Measurements from ENCODE around the gene MYLK.

MYLK gene

DNA sequence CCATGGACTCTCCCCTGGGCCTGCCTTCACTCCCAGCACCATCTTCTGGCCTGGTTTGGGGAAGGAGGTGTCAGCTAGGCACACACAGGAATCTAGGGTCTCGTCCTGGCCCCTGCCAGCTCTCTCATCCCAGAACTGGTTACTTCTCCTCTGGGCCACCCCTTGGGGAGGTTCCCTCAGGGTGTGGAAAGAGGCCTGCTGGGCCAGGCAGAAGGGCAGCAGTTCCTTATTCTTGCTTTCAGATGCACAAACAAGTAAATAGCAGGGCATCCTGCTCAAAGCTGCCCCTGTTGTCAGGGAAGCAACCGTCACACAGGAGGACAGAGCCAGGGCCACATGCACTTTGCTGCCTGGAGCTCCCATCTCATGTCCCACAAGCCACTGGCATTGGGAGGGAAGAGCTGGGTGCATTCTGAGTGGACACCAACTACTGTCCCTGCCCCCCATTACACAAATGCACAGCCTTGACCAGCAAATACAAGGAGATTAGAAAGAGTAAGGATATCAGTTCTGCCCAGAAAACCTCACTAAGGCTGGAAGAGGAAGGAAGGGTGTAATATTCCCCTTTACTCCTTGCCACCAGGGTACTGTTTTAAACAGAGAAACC is 190.4 kb downstream of the MYLK start:
- DNase-seq, result no peak

DNA sequence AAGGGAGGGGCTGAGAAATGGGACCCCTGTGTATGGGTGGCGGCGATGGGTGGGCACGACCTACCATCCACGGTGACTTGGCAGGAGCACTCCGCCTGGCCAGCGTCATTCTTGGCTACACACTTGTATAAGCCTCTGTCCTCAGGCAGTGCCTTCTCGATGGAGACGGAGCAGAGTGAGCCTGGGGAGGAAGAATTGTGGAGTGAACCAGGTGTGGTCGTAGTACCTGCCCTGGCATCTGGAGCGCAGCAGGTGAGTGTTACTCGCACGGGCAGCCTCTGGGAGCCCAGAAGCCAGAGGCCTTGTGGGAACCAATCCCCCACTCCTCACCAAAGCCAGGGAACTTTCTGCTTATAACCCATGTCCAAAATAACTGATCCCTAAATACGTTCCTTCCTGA is 191.5 kb downstream of the MYLK start:
- DNase-seq, result no peak

DNA sequence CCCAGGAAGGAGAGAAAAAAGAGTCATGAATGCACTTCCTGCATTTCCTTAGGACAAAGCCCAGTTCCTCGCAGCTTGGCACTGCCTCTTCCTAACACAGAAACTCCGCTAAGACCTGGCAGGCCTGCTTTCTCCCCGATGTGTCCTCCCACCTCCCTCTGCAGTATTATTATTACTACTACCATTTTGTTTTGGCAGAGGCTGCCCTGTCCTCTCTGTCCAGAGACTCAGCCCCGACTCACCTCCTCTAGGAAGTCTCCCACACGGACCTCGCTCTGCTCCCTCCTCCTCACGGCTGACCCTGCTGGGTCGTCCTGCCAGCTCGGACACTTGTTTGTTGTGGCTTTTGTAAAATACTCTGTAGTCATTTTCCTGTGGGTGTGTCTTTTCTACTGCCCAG is 192.1 kb downstream of the MYLK start:
- DNase-seq, result no peak

DNA sequence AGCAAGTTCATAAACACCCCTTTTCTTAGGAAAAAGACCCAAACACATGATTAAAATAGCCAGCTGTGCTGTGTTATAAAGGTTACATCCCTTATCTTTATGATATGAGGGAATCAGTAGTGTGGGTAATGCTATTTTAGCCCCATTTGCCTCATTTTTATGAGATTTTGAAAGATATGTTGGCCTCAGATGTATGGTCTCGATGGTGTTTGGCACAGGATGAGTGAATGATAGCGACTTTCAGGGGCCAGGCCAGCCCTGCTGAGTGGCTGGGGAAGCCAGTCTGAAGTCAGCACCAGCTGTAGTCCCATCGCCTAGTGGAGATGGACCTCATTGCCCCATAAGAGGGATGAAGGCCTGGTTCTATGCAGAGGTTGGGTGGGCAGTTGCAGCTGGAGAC is 194.3 kb downstream of the MYLK start:
- DNase-seq, result no peak

DNA sequence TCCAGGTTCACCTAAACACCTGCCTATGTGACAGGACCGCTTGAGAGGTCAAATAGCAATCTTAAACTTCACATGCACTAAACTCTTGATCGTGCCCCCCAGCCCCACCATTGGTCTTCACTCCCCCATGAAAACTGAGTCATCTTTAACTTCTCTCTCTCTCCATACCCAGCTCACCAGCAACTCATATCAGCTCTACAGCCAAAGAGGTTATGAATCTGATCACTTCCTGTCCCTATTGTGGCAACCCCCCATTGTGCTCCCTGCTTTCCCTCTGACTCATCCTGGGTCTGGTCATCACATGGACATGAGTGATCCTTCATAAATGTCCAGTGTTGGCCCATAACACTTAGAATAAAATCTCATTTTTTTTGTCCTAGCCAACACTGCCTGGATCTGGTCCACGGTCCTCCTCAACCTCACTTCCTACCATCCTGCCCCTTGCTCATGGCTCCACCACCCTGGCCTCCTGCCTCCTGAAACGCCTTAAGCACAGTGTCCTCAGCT is 195.8 kb downstream of the MYLK start:
- DNase-seq, result no peak

DNA sequence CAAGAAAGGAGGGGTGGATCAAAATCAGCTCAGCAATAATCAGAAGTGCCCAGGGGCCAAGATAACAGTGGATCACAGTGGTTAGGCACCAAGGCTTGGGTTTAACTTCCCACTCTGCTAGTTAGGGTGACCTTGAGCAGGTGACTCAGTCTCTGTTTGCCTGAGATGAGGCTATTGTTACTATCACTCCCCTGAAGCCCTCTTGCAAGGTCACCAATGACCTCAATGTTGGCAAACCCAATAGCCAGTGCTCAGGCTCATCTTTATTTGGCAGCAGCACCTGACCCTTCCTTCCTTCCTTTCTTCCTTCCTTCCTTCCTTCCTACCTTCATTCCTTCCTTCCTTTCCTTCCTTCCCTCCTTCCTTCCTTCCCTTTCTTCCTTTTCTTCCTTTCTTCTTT is 196.8 kb downstream of the MYLK start:
- no peak for DNase-seq

DNA sequence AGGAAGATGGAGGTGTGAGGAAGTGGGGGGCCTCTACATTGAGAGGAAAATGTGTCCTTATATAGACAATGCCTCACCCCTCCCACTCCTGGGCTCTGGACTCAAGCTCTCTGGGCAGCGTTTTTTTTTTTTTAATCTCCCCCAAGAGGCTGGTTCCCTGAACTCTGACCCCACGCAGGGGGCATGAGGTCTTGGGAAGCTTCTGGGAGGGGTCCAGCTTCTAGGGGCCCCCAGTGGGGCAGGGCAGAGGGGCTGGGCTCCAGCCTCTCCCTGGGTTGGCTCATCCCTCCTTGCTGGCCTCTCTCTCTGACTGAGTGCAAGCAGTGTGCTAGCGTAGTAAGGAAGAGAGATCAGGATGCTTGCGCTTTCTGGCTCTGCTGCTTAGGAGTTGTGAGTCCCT is 197.9 kb downstream of the MYLK start:
- DNase-seq, result no peak

DNA sequence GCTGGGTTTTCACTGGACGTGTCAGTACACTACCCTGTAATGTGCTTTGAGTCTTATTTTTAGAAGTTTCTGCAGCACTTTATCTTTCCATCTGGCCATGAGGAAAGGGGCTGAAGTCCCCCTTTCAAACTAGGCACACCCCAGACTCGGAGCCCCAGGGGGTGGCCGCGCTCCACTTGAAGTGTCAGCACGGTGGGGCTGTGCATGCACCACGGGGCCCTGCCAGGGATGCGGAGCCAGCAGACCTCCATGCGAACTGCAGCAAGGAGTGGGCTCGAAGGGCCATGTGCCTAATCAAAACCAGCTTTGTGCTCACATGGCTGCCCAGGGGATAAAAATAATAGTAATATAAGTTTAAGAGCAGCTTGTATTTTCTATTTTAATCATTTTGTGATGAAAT is 198.4 kb downstream of the MYLK start:
- no peak for DNase-seq

DNA sequence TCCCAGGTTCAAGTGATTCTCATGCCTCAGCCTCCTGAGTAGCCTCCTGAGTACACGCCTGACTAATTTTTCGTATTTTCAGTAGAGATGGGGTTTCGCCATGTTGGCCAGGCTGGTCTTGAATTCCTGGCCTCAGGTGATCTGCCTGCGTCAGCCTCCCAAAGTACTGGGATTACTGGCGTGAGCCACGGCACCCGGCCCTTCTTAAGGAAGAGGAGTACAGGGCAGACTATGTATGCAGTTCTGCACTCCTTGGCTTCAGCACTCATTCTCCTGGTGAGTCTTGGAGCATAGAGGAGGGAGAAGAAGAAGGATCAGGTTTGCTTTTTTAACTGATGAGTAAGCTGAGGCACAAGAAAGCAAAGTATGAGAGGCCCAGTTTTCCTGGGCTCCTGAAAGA is 199.5 kb downstream of the MYLK start:
- no peak for DNase-seq

DNA sequence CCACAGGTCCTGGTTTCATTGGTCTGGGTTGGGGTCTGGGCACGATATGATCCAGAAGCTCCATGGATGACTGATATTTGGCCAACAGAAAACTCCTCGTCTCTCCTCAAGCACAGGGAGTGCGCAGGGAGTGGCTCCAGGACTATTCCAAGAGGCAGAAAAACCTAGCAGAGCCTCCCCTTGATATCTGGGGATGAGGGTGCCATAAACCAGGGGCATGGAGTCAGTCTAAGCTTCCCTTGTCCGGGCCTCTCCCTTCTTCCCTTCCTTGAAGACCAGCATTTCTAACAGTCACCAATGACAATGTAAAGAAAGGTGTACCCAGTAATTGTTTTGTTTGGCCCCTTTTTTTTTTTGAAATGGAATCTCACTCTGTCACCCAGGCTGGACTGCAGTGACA is 199.9 kb downstream of the MYLK start:
- DNase-seq, result no peak

DNA sequence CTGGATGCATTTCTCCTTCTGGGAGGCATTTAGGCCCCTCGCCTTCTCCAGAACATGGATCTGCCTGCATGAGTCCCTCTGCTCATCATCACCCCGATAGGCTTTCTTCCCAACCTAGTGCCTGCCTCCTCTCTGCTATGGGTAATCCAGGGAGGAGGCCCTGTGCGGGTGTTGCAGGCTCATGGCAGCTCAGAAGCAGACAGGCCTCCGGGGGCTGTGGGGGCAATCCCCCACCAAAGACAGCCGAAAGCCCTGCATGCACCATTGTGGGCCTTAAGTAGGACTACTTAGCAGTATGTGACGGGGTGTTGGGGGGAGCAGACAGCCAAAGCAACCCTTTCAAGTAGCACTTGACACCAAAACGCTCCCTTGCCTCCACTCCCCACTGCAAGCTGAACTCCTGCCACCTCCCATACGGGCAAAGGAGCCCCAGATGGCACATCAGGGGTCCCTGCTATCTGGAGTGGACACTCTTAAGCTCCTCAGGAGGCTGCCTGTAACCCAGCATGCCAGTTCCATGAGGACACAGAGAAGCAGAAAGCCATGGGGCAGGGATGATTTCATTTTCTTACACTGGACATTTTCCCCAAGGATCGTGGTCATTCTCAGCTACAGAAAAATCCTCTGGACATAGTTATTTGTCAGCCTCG is 200.5 kb downstream of the MYLK start:
- no peak for DNase-seq

DNA sequence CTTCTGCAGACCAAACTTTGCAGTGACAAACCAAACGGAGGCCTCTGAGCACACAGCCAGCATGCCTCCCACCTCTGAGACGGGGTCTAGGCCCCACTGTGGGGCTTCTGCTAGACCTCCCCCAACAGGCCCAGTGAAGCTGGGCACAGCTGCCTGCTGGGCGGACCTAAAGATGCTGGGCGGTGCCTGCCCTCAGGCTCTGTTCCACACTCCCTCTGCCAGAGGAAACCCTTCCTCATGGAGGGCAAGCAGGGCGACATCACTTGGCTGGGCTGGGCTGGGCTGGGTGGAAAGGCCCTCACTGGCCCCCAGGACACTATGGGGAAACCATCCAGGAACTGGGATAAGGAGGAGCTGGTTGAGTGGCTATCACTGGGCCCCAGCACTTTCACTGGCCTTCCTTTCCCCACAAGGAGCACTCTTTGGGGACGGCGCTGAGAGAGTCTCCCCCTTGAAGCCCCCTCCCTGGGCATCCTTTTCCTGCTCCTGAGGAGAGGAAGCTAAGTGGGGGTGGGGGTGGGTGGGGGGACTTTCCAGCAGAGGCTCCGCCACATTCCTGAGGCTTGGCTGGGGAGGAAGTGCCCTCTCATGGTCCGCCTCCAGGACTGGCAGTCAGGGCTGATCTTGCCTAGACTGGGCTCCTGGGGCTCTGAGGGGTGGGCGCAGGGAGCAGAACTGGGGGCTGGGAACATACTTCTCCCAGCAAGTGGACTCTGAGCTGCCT is 201.2 kb downstream of the MYLK start:
- no peak for DNase-seq

DNA sequence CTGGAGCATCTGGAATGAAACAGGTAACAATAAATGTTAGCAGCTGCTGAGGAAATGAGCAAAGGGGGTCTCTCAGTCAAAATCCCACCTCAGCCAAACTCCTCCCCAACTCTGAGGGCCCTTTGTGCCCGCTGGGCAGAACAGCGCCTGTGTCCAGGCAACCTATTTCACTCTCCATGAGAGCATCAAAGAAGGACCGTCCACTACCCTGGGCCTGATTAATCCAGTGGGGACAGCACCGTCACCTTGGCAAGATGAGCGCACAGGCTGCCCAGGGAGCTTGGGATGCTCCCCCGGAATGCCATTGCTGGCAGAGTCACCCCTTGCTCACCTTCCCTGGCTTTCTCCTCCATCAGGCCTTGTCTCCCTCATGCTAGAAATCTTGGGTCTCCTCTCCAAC is 201.8 kb downstream of the MYLK start:
- DNase-seq, result no peak

DNA sequence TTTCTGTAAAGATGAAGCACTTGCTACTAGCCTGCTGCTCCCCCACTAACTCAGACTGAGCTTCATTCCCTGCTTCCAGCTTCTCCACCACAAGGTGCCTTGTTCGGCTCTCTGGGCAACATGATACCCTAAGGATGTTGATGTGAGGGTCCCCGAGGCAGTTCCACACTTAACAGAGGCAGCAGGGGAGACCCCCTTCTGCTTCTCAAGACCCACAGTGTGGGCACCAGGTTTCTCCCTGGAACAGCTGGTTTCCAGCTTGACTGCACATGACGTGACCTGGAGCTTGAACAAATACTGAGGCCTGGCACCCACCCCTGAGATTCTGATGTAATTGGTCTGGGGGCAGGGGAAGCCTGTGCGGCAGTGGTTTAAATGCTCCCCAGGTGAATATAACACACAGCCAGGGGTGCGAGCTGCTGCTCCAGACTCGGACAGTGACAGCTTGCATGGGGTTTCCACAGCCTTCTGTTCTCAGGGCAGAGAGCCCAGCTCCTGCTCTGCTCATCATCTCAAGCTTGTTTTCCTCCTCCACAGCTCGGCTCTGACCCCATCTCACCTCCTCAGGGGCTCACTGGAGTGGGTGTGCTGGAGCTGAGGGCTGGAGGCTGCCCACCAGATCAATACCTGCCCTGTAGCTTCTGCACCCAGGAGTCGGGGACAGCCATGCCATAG is 204.3 kb downstream of the MYLK start:
- DNase-seq, result no peak

DNA sequence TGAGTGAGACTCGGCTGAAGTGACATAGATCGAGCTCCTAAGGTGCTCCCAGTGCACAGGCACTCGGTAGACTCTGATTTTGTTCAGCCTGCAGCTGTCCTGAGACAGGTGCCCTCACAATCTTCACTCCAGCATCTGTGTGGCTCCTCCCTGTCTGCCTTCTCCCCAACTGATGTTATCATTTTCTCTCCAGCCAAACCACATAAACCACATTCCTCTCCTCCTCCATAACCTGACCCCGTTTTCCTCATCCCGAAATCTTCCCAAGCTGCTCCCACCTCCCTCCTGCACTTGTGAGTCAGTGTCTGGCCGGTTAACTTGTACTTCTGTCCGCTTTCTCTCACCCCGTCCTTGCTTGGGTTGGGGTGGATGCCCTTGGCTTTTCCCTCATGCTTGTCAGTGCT is 206.0 kb downstream of the MYLK start:
- no peak for DNase-seq

DNA sequence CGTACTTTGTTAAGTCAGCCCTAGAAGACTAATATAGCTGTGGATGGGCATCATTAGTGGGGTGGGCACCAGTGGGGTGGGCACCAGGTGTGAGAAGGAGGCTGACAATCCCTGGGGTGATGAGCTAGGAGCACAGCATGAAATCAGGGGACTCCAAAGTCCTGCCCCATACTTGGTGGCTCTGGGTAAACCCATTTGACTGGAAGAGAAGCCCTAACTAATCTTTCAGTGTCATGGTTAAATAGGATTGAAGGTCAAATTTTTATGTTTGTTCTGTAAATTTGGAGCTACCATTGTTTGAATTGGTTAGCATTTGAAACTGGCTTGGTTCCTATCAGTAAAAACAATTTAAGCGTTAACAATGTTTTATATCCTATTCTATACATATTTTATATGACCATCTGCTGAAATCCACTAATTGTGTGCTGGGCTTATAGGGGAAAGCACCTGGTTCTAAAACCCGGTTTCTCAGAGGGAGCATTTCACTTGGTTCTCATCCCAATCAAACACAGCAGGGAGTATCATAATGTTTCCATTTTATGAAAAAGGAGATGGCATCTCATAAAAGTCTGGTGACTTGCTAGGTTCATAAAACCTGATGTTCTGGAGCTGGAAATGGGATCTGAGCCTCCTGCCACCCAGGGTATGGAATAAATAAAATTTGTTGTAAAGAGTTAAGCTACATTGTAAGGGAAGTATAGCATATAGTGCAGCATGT is 211.5 kb downstream of the MYLK start:
- DNase-seq, result no peak

DNA sequence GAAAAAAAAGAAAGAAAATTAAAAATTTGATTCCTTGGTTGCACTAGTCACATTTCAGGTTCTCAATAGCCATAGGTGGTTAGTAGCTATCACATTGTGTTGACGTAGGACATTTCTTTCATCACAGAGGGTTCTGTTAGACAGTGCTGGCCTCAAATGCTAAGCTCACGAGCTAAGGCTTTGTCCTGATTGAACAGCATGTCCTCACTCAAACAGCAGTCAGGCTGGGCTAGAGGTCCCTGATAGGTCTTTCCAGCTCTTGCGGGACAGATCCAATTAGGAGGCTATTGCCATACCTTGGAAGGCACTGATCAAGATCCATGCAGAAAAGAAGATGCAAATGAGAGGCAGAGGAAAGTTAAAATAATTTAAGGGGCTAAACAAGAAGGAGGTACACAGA is 213.4 kb downstream of the MYLK start:
- no peak for DNase-seq

DNA sequence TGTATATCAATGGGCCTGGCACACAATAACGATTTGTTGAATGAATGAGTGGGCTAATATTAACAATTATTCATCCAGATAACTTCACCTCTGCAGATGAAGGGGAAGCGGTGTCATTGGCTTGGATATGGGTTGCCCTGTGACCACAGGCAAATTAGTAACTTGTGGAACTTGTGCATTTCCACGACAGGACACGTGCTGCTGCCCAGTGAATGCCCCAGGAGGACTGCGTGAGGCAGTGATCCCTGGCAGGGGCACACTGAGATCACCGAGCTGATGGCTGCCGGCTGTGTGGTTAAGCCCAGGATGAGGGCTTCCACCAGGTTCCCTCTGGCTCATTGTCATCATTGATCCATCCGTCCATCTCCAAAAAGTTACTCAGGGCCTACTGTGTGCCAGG is 215.2 kb downstream of the MYLK start:
- DNase-seq, result no peak

DNA sequence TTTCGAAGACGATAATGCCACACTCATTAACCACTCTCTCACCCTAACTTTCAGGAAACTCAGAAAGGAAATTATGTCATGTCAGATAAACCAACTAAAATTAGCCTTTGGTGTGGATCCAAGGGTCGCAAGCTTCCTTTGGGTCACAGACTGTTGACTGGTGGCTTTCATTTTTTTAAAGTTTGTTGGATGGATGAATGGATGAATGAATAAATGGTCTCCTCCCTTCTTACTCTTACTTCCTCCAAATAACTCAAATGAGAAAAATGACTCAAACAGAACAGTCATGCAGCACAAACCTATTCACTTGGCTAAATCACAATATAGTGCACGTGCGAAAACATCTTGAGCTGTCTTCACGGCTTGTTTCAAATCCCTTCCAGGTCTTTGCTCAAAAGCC is 216.3 kb downstream of the MYLK start:
- no peak for DNase-seq

DNA sequence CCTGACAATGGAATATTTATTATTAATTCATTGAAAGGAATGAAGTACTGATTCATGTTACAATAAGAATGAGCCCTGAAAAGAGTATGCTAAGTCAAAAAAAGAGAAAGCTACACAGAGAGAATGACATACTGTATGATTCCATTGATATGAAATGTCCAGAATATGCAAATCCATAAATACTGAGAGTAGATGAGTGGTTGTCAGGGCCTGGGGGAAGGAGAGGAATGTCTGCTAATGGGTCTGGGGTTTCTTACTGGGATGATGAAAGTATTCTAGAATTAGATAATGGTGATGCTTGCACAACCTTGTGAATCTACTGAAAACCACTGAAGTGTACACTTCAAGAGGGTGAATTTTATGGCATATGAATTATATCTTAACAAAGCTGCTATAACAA is 219.4 kb downstream of the MYLK start:
- no peak for DNase-seq

DNA sequence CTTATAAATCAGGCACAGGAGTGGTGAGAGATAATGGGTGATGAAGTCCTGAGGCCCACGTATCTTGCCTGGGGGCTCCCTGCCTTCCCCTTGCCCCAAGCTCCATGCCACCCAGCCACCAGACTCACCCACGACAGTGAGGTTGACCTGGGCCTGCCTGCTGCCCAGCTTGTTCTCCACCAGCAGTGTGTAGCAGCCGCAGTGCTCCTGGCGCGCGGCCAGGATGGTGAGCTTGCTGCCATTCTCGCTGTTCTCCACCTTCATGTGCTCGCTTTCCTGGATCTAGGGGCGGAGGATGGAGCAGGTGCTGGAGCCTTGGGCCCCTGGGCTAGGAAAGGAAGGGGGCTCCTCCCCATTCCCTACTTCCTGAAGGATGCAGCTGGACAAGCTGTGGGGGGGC is 220.2 kb downstream of the MYLK start:
- DNase-seq, result no peak

DNA sequence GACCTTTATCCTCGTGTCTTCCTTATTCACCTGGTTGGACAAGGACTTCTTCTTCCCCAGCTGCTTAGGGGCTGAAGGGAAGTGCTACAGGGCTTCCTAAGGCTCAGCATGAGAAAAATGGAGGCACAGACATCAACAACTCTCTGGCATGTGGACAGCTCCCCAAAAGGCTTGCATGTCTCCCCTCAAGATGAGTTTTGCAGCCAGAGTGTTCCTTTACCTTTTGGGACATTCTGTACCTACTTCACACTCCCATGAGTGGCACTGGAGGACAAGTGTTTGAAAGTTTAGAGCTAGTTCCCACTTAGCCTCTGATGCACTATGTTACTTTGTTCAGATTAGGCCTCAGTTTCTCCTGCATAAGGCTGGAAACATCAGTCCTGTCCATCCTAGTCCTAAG is 222.2 kb downstream of the MYLK start:
- no peak for DNase-seq

DNA sequence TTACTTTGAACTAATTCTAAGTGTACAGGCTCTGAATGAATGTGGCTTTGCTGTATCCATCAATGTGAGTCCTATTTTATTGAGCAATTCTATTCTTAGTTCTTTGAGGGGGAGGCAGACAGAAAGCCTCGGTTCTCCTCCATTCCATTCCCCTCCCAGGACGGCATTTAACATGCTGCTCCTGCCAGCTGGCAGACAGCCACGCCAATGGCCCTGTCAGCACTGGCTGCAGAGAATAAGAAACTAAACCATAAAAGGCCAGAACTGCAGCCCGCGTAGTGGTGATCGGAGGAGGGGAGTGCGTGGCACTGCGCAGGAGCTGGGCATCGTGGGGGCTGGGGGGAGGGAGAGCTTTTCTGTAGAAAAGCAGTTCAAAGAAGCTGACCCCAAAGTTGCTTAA is 223.2 kb downstream of the MYLK start:
- no peak for DNase-seq

Measured in stimulated activated naive CD4-positive, alpha-beta T cell (primary cell).